Activated CD4-positive, alpha-beta T cell treated with anti-CD3 and anti-CD28 coated beads, Interleukin-10, Interleukin-2, amounts not matched to agents 100 ng/mL and 50 ng/mL, durations not matched to agents 16 hours and 8 hours (primary cell): ENCODE data around the gene CENPX.

Experiments used
- DNase-seq: peaks from one replicate; pipeline ENCODE4 v3.0.0-alpha.2; 2020

Gene CENPX

DNA sequence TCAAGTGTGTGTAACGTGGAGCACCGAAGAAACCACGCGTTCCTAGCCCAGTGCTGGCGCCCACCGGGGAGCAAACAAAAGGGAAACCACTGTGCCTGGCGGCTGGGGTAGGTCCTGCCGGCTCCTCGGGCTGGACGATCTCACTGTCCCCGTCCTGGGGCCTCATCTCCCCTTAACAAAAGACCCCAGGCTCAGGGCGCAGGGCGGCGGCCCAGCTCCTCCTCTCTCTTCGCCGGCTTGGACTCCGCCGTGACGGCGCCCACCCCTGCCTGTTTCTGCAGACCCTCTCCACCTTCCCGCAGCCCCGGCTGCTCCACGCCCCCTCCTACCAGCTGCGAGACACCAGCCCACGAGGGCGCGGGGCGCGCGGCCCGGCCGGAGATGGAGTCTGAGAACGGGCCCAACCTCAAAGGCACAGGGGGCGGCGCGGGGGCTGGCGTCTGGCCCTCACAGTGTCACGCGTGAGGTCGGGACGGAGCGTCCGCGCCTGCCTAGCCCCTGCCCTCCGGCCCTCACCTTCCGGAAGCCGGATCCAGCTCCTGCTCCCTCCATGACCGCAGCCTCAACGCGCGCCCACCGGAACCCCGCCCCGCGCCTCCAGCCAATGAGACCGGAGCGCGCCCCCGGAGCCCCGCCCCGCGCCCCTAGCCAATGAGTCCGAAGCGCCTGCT lies at the start of gene CENPX:
CENPX (minus strand) TSS at position 569 of the 671 bp plus-strand sequence; CDS start at position 552, 17 bp downstream.
- DNase-seq: no peak

DNA sequence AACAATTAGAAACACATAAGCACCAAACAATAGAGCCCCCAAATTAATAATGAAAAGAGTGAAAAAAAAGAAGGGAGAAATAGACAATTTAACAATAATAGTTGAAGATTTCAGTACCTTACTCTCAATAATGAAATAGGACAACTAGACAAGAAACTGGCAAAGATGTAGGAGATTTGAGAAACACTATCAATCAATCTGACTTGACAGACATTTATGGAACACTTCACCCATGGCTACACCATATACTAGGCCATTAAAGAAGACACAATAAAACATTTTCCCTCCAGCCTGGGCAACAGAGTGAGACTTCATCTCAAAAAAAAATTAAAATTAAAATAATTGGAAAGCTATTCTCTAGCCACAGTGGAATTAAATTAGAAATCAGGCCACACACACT lies 47.9 kb upstream of the CENPX start:
- DNase-seq: no peak

DNA sequence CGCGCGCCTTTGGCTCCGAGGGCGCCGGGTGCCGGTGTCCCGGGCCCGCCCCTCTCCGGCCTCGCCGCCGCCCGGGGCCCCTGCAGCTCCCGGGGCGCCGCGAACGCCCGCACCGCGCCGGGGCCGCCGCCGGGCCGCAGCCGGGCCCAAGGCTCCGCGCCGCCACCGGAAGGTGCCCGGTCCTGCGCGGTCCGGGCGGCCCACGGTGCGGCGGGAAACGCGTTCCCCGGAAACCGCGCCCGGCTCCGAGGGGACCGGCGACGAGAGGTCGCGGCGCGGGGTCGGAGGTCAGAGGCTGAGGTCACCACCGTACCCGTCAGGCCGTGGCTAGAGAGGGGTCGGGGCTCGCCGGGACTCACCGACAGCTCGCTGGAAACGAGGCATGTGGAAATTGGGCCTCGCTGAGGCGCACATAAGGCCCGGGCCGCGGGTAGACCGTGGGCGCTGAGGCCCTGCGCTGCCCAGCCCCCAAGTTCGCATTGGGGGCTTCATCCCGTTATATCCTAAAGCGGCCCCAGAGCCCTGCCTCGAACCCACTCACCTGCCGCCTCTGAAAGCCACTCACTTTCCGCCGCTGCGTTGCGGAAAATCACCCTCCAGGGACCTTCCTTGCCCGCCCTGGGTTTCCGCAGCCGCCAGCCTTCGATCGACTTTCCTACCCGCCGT lies 43.1 kb upstream of the CENPX start, which contains the start of gene DUS1L:
DUS1L (minus strand) TSS at position 167 of the 666 bp plus-strand sequence. CDS start 745 bp downstream, outside the sequence.
- DNase-seq: peak; percentile 79

DNA sequence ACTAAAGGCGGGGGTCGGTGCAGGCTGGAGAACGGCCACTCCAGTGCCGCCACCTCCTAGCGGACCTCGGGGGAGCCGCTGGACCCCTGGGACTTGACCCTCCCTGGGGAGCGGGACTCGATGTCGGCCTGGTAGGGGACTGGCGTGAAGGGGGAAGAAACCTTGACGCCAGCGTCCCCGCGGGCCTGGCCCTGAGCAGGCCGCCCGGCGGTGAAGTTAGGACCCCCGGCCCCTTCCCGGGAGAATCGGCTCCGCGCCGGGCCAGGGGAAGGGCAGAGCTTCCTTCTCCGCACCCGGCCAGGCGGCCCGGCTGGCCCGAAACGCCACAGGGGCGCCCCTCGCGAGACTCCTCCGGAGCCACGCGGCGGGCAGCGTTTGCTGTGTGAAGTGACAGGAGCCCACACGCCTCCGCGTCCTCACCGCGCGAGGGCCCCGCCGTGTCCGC lies 42.5 kb upstream of the CENPX start:
- DNase-seq: no peak

DNA sequence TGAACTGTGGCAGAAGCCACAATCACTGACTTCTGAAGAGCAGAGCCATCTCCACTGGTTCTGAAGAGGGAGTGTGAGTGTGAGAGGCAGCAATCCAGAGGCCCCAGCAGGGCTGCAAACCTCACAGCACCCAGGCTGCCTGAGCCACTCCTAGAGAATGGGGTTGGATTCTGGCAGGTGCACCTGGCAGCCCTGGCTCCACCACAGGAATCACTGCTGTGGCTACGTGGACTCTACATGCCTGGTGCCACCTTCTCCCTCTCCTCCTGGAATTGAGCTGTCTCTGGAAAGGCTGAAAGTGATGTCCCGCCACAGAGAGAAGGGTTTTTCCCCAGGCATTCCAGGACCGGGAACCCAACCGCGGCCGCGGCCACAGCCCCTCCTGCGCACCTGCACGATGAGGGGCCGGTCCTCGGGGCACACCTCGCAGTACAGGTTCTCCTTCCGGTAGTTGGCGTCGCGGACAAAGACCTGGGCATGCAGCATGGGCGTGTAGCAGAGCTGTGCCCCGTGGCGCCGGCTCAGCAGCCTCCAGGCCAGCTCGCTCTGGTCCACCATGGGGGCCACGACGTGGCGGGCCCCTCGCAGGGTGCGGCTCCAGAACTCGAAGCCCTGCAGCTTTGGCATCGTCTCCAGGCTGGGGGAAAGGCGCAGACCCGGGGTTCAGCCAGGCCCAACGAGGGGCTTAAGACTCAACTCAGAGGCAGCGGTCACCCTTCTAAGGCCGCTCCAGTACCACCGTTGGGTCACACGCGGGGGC lies 41.9 kb upstream of the CENPX start:
- DNase-seq: no peak

DNA sequence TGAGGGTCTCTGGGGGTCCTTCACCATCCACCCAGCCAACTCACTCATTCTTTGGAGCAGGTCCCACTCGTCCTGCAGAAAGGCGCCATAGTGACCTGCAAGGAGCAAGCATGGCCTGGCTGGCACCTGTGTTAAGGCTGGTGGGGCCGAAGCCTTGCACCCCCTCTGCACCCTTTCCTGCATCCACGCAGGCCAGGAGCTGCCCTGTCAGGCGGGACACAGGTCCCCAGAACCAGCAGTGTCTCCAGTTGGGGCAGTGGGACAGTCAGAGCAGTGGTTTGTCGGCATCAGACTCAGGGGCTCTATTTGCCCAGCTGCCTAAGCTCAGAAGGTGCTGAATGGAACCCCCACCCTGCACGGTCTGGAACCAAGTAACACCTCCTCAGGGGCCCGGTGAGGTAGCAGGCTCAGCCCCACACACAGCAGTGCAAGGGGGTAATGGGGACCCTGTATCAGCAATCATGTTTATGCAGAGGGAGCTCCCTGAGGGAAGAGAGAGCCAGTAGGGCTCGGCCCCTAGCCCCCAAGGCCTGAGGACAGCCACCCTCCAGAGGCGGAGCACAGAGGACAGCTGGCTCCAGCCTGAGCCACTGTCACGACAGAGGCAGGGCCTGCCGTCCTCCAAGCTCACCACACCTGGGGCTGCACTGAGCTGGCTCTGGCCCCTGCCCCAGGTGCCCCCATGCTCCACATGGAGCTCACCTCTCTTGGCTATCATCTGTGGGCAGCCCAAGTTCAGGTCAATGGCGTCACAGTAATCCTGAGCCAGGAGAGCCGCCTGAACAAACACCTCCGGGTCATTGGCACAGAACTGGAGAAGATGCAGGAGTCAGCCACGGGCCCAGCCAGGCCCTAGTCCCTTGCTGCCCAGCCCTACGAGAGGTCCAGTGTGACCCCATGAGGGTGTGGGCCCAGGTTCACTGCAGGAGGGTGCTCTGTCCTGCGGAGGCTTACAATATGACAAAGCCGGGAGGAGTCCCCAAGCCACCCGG lies 41.0 kb upstream of the CENPX start:
- DNase-seq: no peak

DNA sequence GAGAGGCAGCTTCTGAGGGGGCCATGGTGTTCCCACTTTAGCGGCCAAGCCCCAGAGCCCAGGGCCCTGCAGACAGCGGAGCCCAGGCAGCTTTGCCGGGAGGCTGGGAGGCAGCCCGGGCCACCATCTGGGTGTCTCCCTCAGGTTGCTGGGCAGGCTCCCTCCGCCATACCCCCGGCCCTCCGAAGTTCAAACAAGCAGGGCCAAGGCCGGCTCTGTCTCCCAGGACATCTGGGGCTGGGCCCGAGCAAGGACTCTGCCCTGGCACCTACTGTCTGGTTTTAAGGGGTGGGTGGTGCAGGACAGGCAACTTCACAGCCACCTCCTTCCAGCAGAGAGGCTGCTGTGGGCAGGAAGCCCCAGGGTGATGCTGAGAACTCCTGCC lies 40.3 kb upstream of the CENPX start:
- DNase-seq: no peak

DNA sequence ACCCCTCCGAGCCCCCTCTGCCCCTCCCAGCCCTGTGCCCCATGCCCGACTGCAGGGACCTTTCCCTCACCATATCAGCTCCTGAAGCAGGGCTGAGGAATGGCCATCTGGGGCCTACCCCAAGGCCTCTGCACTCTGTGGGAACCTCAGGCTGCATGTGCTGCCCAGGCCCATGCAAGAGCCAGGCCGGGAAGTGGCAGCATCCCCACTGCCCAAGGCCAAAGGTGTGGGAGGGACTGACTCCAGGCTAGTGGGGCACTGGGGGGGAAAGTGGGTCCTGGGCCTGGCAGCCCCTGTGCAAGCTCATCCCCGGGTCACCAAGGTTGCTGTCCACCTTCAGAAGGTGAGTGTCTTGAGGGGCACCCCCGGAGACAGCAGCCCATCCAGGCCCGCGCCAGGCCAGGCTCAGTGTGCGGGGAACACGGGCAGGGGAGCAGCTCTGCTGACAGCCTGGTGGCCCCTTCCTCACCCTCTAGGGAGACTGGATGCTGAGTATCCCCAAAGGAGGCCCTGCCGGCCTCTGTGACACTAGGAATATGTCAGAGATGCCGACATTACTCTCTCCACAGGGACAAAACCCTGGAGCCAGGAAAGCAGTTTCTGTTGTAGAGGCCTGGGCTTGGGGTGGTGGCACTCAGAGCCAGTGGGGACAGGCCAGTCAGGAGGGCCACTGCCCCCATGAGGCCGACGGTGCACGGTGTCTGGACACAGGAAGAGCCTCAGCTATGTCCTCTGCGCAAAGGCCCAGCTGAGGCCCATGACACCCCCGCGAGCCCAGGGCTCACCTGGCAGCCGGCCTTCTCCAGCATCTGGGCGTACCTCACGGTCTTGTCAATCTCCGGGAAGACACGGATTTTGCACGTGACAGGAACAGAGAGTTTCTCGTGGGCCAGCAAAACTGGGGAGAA lies 39.7 kb upstream of the CENPX start:
- DNase-seq: no peak

DNA sequence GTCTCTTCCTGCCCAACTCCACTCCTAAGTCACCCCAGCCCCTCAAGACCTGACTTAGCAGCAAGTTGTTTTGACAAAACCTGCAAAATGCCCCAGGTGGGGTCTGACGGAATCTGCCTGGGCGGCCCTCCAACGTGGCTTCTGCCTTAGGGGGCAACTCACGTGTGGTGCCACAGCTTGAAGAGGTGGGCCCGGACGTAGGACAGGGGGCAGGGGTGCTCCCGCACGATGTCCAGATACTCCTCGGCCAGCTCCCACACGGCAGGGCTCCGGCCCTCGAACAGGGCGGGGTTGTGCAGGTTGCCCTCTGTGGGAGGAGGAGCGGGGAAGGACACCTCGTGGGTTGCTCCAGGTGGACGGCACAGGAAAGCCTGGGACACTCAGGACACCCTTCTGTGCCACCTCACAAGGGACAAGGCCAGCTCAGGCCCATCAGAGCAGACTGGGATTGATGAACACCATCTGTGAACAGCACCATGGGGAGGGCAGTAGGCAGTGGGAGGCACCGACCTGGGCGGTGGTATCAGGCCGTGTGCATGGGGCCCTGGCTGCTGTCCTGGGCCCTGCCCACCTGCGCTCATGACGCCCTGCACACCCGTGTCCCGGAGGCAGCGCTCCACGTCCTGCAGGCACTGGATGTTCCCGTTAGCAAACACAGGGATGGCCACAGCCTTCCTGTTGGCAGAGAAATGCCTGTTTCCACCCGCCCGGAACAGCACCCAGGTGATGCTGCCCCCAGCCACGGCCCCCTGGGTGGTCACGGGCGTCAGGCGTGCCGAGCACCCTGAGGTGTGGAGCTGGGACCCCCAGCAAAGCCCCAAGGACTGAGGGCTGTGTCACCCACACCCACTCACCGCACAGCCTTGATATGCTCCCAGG lies 38.6 kb upstream of the CENPX start:
- DNase-seq: no peak

DNA sequence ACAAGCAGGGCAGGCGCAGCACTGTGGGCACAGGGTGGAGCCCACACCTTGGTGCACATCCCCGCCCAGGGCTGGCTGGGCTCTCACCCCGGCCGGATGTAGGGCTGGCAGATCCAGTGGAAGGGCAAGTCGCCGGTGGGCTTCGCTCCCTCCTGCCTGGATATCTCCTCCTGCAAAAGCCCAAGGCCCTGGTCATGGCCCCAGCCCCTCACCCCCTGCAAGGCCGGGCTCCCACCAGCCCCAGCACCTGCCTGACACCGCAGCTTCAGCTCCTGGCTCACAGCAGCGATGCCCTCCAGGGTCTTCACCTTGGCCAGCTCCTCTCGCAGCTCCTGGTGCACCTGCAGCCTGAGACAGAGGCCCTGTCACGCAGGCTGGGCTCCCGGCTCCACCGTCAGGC lies 37.9 kb upstream of the CENPX start:
- no peak for DNase-seq

DNA sequence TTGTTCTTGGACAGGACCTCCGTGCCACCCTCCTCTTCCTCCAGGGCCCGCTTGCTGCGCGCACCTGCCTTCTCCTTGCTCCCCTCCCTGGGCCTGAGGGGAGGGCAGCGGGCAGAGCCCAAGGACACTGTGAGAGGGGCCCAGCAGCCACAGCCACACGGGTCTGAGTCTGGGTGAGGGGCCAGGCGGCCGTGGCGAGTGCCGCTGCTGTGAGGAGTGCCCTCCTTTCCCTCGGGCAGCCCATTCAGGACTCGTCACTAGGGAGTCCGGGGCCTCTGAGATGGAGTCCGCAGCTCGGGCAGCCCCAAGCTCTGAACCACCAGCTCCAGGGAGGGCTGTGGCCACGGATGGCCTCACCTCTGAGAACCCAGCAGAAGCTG lies 37.3 kb upstream of the CENPX start:
- DNase-seq: no peak

DNA sequence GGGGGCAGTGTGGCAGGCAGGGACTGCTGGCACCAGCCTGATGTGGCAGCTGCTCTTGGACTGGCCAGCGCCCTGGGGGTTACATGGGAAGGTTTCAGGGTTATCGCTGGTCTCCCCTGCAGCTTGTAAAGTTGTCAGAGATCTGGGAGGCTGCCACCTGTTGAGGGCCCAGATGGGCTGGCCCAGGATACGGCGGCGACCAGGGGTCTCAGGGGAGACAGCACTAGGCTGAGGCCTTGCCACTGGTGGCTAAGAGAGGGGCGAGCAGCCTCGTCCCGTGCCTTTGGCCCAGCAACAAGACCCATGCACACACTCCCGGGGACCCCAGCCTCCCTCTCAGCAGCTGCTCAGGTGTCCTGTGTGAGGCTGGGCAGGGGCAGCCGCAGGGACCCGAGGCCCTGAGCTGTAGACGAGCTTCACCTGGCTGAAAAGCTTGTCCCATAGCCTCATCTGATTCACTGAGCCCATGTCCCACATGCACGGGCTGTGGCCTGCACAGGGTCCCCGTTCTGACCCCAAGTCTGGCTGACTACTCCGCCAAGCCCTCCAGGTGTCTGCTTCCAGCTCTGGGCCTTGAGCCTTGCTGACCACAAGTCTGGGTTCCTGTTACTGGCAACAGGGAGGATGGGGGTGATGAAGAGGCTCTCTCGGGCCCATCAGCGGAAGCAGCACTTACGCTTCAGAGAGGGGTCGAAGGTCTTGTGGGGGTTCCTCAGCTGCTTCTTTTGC lies 36.8 kb upstream of the CENPX start:
- DNase-seq: no peak

DNA sequence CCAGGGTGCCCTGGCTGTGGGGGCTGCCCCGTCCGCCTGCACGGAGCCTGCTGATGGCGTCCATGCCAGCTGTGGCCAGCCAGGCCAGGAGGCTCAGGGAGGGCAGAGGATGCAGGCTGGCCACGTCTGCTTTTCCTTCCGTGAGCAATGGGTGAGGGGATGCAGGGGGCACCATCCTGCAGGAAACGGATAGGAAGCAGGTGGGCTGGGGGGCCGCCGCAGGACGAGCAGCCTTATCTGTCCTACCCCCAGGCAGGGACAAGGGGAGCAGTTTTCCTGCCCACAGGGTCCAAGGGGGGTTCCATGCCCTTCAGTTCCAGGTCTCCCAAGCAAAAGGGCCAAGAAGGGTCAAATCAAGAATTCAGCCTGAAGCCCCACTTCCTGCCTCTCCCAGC lies 36.2 kb upstream of the CENPX start:
- DNase-seq: no peak

DNA sequence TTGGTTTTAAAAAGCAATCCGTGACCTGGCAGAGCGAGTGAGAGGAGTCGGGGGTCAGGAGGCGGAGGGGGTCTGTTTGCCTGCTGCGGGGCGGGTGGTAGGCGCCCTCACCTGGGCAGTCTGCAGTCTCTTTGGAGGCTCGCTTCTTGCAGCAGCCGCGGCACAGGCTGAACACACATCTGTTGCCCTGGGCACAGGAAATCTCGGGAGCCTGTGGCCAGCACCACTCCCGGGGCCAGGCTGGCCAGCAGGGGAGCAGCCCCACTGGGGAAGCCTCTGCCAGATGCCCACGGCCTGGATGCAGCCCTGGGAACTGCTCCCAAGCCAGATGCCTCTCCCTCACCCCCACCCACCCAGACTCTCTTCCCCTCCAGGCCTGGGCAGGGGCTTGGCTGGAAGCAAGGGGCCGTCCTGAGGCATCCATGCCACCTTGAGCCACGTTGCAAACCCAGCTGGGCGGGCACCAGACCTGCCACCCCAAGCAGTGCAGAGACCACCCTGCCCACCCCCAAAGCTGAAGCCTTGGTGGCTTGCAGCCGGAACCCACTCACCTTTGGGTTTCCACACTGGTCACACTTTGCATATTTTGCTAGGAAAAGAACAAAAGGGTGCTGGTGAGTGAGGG lies 35.7 kb upstream of the CENPX start:
- no peak for DNase-seq

DNA sequence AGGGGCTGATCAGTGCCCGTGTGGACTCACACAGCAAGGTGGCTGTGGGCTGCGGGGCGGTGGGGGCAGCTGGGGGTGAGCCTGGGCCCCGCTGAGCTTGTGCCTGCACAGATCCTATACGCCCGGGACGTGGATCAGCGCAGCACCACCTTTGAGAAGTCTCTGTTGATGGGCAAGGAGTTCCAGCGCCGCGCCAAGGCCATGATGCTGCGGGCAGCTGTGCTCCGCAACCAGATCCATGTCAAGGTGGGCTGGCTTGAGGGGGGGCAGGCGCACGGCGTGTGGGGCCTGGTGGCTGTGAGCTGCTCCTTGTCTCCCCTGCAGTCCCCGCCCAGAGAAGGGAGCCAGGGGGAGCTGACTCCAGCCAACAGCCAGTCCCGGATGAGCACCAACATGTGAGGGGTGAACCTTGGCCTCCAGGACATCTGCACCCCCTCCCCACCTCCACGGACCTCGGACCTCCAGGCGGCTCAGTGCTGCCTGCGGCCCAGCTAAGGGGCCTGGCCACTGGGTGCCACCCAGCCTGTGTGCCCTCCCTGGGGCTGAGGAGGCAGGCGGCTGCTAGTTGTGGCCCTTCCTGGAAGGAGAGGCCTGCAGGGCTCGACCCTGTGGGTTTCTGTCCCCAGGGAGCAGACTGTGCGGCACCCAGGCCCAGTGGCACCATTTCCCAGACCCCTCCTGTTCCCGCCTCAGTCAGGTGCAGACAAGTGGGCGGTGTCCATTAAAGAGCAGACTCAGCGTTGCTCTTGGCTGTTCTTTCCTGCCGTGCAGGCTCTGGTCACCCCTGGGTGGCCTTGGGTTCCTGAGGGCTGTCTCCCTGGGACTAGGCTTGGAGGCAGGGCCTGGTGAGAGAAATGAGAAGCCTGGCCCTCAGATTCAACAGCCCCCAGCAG lies 34.3 kb upstream of the CENPX start:
- DNase-seq: no peak

DNA sequence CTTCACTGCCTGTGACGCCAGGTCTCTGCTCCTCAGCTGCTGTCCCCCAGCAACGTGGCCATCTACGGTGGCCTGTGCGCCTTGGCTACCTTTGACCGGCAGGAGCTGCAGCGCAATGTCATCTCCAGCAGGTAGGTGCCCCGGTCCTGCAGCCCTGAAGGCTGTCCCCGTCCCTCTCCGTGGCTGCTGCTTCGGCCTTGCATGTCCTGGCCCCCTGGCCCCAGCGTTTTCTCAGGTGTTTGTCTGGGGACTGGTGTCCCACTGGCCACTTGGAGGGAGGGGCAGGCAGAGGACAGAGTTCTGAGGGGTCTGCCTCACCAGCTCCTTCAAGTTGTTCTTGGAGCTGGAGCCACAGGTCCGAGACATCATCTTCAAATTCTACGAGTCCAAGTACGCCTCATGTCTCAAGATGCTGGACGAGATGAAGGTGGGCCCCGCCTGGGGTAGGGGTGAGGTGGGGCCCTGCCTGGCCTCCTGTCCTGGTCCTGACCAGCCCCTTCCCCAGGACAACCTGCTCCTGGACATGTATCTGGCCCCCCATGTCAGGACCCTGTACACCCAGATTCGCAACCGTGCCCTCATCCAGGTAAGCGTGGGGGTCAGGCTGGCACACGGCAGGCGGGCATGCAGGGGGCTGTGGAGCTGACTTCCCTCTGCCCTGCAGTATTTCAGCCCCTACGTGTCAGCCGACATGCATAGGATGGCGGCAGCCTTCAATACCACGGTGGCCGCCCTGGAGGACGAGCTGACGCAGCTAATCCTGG lies 33.5 kb upstream of the CENPX start:
- no peak for DNase-seq
